ENCODE results near the gene SMYD3.

Gene SMYD3

GRCh38 chr1:246383791-246384190, 123.3 kb downstream of the SMYD3 start:
- H3K27ac ChIP-seq, result no peak overlapping the region
- H3K79me2 ChIP-seq, result no peaks in the 10 kb centered on the region
- H3K9ac ChIP-seq, result no peak overlapping the region
- H3K4me3 ChIP-seq (ENCODE audit: low read depth, low read length), result no peak overlapping the region
- H3K4me2 ChIP-seq (ENCODE audit: low read length), result no peak overlapping the region
- no peak overlapping the region for H2AFZ ChIP-seq
- no peaks in the 10 kb centered on the region for H3K36me3 ChIP-seq (ENCODE audit: control insufficient read depth, insufficient read depth, low read length)
- H3K27me3 ChIP-seq (ENCODE audit: control insufficient read depth, insufficient read depth, low read length), result no peaks in the 10 kb centered on the region
- H3K9me3 ChIP-seq (ENCODE audit: control insufficient read depth, low read length), result no peaks in the 10 kb centered on the region
- no peak for TF ChIP-seq CTCF (IDR thresholded peaks at IDR 0.05)
- H3K4me1 ChIP-seq, result no peaks in the 10 kb centered on the region

GRCh38 chr1:246383239-246383589, 123.9 kb downstream of the SMYD3 start:
- Histone ChIP-seq H2AFZ (no peak overlapping the region), H3K4me1 (no peaks in the 10 kb centered on the region), H3K9me3 (ENCODE audit: control insufficient read depth, low read length) (no peaks in the 10 kb centered on the region), H3K4me3 (ENCODE audit: low read depth, low read length) (no peak overlapping the region), H3K79me2 (no peaks in the 10 kb centered on the region), H3K27ac (no peak overlapping the region), H3K36me3 (ENCODE audit: control insufficient read depth, insufficient read depth, low read length) (no peaks in the 10 kb centered on the region), H3K4me2 (ENCODE audit: low read length) (no peak overlapping the region), H3K9ac (no peak overlapping the region), H3K27me3 (ENCODE audit: control insufficient read depth, insufficient read depth, low read length) (no peaks in the 10 kb centered on the region)
- no peak for TF ChIP-seq CTCF (IDR thresholded peaks at IDR 0.05)

GRCh38 chr1:246382589-246383238, 124.4 kb downstream of the SMYD3 start:
- H3K79me2 ChIP-seq, result no peaks in the 10 kb centered on the region
- H3K9me3 ChIP-seq (ENCODE audit: control insufficient read depth, low read length), result no peaks in the 10 kb centered on the region
- no peak overlapping the region for H3K4me2 ChIP-seq (ENCODE audit: low read length)
- H3K4me1 ChIP-seq, result no peaks in the 10 kb centered on the region
- no peak for TF ChIP-seq CTCF (IDR thresholded peaks at IDR 0.05)
- H3K27ac ChIP-seq, result no peak overlapping the region
- no peak overlapping the region for H3K9ac ChIP-seq
- H2AFZ ChIP-seq, result no peak overlapping the region
- H3K36me3 ChIP-seq (ENCODE audit: control insufficient read depth, insufficient read depth, low read length), result no peaks in the 10 kb centered on the region
- no peaks in the 10 kb centered on the region for H3K27me3 ChIP-seq (ENCODE audit: control insufficient read depth, insufficient read depth, low read length)
- no peak overlapping the region for H3K4me3 ChIP-seq (ENCODE audit: low read depth, low read length)

- no peak overlapping the region for H3K4me2 ChIP-seq (ENCODE audit: low read length)
- H3K27ac ChIP-seq, result no peak overlapping the region
- no peak for TF ChIP-seq CTCF (IDR thresholded peaks at IDR 0.05)
- no peak overlapping the region for H3K9ac ChIP-seq
- no peaks in the 10 kb centered on the region for H3K79me2 ChIP-seq
- no peaks in the 10 kb centered on the region for H3K27me3 ChIP-seq (ENCODE audit: control insufficient read depth, insufficient read depth, low read length)
- no peak overlapping the region for H2AFZ ChIP-seq
- no peaks in the 10 kb centered on the region for H3K36me3 ChIP-seq (ENCODE audit: control insufficient read depth, insufficient read depth, low read length)
- H3K4me1 ChIP-seq, result no peaks in the 10 kb centered on the region
- no peak overlapping the region for H3K4me3 ChIP-seq (ENCODE audit: low read depth, low read length)
- no peaks in the 10 kb centered on the region for H3K9me3 ChIP-seq (ENCODE audit: control insufficient read depth, low read length)
These were observed 125.6 kb downstream of the SMYD3 start for GRCh38 chr1:246381452-246381851.

- Histone ChIP-seq H2AFZ (no peak overlapping the region), H3K4me2 (ENCODE audit: low read length) (no peak overlapping the region), H3K4me1 (no peaks in the 10 kb centered on the region), H3K79me2 (no peaks in the 10 kb centered on the region), H3K36me3 (ENCODE audit: control insufficient read depth, insufficient read depth, low read length) (no peaks in the 10 kb centered on the region), H3K4me3 (ENCODE audit: low read depth, low read length) (no peak overlapping the region), H3K9ac (no peak overlapping the region), H3K27ac (no peak overlapping the region), H3K27me3 (ENCODE audit: control insufficient read depth, insufficient read depth, low read length) (no peaks in the 10 kb centered on the region), H3K9me3 (ENCODE audit: control insufficient read depth, low read length) (no peaks in the 10 kb centered on the region)
- TF ChIP-seq CTCF (IDR thresholded peaks at IDR 0.05), result no peak
These were observed 129.4 kb downstream of the SMYD3 start for GRCh38 chr1:246377625-246378153.
